Measurements from ENCODE around the gene MPND.

The MPND gene

GRCh38 chr19:4386041-4386782, 42.9 kb downstream of the MPND start:
- H3K4me3 ChIP-seq (ENCODE audit: low read depth, low read length), result no peak overlapping the region
- TF ChIP-seq CTCF (conservative IDR thresholded peaks at IDR 0.05; ENCODE audit: low read depth, low read length), result peak; percentile 33
- no peak for DNase-seq (ENCODE audit: low read depth)

GRCh38 chr19:4388337-4389063, 45.1 kb downstream of the MPND start:
- TF ChIP-seq CTCF (conservative IDR thresholded peaks at IDR 0.05; ENCODE audit: low read depth, low read length), result no peak
- DNase-seq (ENCODE audit: low read depth), result no peak
- no peak overlapping the region for H3K4me3 ChIP-seq (ENCODE audit: low read depth, low read length)

- no peak overlapping the region for H3K4me3 ChIP-seq (ENCODE audit: low read depth, low read length)
- no peak for TF ChIP-seq CTCF (conservative IDR thresholded peaks at IDR 0.05; ENCODE audit: low read depth, low read length)
- no peak for DNase-seq (ENCODE audit: low read depth)
Observed at GRCh38 chr19:4389064-4389375, 45.7 kb downstream of the MPND start.

- no peak for TF ChIP-seq CTCF (conservative IDR thresholded peaks at IDR 0.05; ENCODE audit: low read depth, low read length)
- H3K4me3 ChIP-seq (ENCODE audit: low read depth, low read length), result no peak overlapping the region
- DNase-seq (ENCODE audit: low read depth), result no peak
Observed at GRCh38 chr19:4389511-4390016, 46.2 kb downstream of the MPND start.

GRCh38 chr19:4390017-4390566, 46.7 kb downstream of the MPND start:
- peak overlapping the region; percentile 17 for H3K4me3 ChIP-seq (ENCODE audit: low read depth, low read length)
- no peak for TF ChIP-seq CTCF (conservative IDR thresholded peaks at IDR 0.05; ENCODE audit: low read depth, low read length)
- DNase-seq (ENCODE audit: low read depth), result peak; percentile 79

GRCh38 chr19:4390567-4391305, 47.4 kb downstream of the MPND start:
- DNase-seq (ENCODE audit: low read depth), result no peak
- peak overlapping the region; percentile 17 for H3K4me3 ChIP-seq (ENCODE audit: low read depth, low read length)
- TF ChIP-seq CTCF (conservative IDR thresholded peaks at IDR 0.05; ENCODE audit: low read depth, low read length), result no peak

Measured in choroid plexus epithelial cell (primary cell).